HG02678 (cell line): Measurements from ENCODE around the gene ZSCAN5A.
"Not testable (repeated sequence)": the region's sequence is repeated elsewhere in the genome, so short reads cannot be mapped to it uniquely, and the experiment has no call there.

Source experiments
- ATAC-seq: cut with Tn5 transposase; IDR thresholded peaks from one replicate; pipeline ENCODE4 v1.9.1; 2021; ENCODE audit warnings: mild to moderate bottlenecking, moderate library complexity; ENCODE audit not compliant: unreplicated experiment

The ZSCAN5A gene

DNA sequence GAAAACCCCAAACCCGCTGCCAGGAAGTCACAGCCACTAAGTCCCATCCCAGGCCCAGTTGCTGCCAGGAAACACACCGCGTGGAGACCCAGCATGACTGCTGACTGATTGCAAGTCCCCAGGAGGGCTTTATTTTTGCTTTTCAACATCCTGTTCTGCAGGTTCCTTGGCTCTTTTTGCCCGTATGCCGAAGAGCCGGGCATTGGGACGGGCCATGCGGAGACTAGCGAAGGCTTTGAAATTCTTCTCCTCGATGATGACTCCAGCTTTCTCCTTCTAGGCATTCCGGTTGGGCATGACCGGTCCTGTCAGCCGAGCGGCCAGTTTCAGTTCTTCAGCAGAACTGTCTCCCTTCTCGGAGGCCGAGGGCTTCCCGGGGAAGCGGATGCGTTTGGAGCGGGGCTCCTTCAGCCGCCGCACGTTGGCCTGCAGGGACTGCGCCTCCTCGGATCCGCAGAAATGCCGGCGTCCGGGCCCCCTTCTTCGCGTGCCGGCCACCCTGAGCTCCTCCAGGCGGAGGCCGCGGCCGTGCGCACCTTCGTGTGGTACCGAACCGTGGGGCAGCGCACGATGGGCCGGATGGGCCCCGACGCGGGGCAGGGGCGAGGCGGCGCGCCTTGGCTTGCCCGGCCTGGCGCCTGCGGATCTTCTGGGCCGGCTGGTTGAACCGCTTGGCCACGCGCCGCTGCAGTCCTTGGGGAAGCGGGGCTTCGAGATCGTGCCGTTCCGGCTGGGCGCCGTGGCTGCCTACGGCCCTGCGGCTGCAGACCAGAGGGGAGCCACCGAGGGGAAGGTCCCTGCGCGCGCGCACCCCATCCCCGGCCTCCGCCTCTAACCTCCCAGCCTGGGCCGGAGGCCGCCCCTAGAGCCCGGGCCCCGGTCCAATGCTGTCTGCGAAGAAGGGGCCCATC, 97.3 kb downstream of the ZSCAN5A start:
- no peak for ATAC-seq

DNA sequence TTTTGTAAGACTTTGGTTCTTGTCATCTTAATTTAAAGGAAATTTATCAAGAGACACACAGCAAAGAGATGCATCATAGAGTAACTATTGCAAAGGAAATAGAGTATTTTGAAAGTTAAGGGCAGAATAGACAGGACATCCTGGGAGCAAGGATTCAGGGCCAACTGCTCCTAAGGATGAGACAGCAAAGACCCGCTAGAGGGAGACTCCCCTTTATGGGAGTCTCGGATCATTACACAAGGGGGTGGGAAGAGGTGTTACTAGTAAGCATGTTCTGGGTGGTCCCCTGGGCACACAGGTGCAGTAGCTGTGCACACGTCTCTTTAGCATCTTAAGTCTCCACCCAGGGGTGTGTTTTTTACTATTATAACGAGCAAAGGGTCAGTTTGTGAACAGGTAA, 102.9 kb downstream of the ZSCAN5A start:
- no peak for ATAC-seq

DNA sequence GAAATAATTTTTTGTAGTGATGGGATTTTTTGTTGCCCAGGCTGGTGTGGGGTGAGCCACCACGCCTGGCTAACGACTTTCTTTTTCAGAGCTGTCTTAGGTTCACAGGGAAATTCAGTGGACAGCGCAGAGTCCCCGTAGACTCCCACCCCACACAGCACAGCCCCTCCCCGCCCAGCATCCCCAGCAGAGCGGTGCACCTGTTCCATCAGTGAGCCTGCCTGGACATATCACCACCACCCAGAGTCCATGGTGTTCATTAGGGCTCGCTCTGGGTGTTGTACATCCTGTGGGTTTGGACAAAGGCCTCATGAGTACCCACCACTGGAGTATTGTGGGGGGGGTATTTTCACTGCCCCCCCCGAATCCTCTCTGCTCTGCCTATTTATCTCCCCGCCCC, 104.6 kb downstream of the ZSCAN5A start:
- not testable (repeated sequence) for ATAC-seq

DNA sequence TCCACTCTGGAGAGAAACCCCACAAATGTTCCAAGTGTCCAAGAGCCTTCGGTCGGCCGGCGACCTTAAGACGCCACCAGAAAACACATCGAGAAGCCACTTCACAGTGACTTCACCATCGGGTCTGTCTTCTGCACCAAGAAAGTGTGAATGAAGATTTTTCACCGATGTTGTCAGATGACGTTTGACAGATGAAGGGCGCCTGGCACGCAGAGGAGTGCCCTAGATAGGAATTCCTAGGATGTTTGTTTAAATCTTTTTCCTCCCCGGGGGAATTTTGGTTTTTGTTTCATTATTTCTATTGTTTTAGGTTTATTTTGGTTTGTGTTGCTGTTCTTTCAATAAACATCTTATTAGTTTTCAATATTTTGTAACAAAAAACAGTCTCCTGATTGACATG, 105.5 kb downstream of the ZSCAN5A start:
- no peak for ATAC-seq

DNA sequence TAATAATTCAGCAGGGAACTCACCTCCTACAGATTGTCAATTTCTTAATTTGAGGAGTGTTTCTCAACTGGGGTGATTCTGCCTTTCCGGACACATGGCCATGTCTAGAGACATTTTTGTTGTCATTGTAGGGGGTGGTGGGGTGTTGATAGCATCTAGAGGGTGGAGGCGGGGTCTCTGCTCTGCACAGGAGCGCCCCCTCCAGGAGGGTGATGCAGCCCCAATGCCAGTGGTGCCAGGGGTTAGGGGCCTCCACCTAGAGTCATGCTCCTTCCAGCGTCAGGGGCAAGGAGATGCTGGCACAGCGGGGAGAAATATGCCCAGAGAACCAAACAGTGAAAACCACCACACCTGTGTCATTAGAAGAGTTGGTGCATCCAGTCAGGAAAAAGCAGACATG, 107.1 kb downstream of the ZSCAN5A start:
- not testable (repeated sequence) for ATAC-seq

DNA sequence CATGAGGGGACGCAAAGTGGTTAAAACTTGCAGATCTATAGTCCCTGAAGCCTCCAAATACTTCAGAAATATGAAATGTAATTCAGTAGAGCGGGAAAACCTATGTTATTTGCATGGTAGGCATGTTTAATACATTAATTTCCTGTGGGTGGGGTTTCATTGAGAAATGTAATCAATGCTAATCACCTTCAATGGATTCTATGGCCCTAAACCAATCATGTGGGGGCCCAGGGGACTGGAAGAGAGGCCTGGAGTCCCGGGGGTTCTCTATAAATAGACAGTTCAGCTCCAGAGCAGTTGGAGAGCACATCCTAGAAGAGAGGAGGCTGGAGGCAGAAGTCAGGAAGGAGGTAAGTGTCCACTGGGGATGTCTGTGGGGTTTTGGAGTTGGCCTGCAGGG, 112.7 kb downstream of the ZSCAN5A start, which contains the start of gene ZSCAN5C:
TSS of gene ZSCAN5C (plus strand) at position 301 of the 400 bp plus-strand sequence. CDS start 3,641 bp downstream, outside the sequence.
- ATAC-seq: no peak

DNA sequence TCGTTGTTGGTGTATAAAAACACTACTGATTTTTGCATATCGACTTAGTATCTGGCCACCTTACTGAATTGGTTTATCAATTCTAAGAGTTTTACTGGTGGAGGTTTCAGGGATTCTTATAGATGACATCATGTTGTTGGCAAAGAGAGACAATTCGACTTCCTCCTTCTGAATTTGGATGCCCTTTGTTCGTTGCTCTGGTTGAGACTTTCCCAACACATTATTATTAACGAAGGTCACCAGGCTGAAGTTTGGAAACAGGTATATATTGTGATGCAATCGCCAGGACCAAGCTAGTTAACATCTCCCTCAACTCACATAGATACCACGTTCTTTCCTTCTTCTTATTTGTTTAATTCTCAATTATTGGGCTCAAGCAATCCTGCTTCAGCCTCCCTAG, 115.0 kb downstream of the ZSCAN5A start:
- ATAC-seq: no peak

DNA sequence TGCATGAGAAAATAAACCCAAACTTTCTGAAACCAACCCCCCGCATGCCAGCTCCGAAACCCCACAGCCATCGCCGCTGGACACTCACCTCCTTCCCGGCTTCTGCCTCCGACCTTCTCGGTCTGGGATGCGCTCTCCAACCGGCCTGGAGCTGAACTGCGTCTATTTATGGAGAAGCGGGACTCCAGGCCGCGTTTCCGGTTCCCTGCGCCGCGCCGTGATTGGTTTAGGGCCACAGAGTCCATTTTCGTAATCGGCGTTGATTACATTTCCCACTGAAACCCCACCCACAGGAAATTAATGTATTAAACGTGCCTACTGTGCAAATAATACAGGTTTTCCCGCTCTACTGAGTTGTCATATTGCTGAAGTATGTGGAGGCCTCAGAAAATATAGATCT, 117.0 kb downstream of the ZSCAN5A start, which contains the start of gene ZSCAN5B:
TSS of gene ZSCAN5B (minus strand) at position 138 of the 400 bp plus-strand sequence. CDS start 4,731 bp downstream, outside the sequence.
- ATAC-seq: not testable (repeated sequence)

DNA sequence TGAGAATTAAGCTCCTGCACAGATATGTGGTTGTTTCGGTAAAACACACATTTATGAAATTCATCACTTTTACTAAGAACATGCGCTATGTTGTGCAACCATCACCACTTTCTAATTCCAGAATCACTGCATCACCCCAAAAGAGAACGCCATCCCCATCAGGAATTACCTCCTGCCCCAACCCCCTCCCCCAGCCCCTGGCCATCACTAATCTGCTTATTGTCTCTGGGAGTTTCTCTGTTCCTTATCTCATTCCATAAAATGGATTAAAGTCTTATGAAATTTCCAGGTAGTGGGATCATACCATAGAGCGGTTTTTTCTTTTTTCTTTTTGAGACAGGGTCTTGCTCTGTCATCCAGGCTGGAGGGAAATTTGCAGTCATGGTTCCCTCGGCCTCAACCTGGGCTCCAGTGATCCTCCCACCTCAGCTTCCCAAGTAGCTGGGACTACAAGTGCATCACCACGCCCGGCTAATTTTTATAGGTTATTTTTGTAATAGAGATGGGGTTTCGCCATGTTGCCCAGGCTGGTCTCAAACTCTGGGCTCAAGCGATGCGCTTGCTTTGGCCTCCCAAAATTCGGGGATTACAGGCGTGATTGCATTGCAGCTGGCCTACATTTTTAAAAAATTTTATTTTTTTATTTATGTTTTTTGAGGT, 120.5 kb downstream of the ZSCAN5A start:
- no peak for ATAC-seq

DNA sequence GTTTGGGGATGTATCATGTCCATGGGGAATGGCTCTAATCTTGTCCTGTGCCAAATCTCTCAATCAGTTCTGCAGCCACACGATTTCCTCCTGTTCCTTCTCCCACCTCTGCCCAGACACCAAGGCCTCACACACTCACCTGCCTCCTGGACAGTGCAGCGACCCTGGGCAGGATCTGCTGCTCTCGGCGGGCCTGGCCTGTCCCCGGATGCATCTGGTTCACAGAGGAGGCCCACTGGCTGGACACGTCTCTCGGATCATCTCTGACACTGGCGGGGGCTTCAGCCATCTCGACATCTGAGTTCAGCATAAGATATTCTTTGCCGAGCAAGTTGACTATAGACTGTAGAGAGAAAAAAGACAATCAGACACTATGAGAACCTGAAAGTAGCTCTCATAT, 122.9 kb downstream of the ZSCAN5A start:
- no peak for ATAC-seq

DNA sequence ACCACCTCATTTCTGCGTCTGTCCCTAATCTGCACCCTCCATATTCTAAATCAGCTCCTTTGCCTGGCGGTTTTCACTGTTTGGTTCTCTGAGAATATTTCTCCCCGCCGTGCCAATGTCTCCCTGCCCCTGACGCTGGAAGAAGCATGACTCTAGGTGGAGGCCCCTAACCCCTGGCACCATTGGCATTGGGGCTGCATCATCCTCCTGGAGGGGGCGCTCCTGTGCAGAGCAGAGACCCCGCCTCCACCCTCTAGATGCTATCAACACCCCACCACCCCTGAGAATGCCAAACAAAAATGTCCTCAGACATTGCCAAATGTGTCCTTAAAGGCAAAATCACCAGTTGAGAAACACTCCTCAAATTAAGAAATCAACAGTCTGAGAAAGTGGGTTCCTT, 123.5 kb downstream of the ZSCAN5A start:
- ATAC-seq: no peak

DNA sequence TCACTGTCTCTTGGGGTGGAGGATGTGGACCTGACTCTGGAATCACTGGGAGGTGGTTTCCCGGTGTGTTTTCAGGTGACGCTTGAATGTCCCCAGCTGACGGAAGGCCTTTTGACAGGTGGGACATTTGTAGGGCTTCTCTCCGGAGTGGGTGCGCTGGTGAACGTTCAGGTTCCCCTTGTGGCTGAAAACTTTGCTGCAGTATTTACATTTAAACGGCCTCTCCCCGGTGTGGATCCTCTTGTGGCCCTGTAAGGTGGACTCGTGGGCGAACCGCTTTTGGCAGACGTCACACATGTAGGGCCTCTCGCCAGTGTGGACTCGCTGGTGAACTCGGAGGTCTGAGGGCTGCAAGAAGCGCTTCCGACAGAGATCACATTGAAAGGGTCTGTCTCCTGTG, 124.9 kb downstream of the ZSCAN5A start:
- ATAC-seq: no peak

DNA sequence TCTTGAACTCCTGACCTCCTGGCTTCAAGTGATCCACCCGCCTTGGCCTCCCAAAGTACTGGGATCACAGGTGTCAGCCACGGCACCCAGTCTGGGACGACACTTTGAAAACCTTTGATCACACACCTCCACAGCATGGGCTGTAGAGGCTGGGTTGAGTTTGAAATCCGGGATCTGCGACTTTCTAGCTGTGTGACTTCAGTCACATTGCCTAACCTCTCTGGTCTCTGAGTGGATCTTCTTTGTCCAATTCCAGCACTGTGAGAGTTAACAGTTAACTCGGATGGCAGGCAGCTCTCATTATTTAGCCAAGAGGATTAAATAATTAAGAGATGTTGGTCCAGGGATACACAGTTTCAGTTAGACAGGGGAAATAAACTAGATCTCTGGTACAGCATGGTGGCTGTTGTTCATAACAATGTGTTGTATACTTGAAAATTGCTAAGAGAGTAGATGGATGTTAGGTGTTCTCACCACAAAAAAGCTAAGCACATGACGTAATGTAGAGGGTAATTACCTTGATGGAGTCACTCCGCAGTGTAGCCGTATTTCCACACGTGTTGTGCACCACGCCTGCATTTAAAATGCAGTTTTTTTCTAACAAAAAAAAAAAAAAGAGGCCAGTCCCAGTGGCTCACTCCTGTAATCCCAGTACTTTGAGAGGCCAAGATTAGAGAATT, 136.9 kb downstream of the ZSCAN5A start:
- no peak for ATAC-seq

DNA sequence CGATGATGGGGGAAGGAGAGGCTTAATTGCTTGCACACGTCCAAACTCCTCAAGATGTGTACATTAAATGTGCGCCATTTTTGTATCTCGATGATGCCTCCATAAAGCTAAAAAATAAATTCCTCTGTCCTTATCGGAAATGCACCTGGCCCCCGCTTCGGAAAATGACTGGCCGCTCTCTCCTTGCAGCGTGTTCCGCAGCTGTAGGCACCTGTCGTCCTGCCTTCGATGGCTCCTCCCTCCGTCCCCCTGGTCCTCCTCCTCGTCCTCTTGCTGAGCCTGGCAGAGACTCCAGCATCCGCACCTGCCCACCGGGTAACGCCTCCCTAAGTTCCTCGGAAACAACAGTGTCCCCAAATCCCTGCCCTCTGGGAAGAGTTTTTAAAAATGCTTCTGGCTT, 137.8 kb downstream of the ZSCAN5A start:
- no peak for ATAC-seq

DNA sequence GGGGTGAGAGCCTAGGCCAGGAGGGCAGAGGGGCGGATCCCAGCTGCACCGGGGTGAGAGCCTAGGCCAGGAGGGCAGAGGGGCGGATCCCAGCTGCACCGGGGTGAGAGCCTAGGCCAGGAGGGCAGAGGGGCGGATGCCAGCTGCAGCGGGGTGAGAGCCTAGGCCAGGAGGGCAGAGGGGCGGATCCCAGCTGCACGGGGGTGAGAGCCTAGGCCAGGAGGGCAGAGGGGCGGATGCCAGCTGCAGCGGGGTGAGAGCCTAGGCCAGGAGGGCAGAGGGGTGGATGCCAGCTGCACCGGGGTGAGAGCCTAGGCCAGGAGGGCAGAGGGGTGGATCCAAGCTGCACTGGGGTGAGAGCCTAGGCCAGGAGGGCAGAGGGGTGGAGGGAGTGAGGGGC, 138.3 kb downstream of the ZSCAN5A start:
- ATAC-seq: not testable (repeated sequence)

DNA sequence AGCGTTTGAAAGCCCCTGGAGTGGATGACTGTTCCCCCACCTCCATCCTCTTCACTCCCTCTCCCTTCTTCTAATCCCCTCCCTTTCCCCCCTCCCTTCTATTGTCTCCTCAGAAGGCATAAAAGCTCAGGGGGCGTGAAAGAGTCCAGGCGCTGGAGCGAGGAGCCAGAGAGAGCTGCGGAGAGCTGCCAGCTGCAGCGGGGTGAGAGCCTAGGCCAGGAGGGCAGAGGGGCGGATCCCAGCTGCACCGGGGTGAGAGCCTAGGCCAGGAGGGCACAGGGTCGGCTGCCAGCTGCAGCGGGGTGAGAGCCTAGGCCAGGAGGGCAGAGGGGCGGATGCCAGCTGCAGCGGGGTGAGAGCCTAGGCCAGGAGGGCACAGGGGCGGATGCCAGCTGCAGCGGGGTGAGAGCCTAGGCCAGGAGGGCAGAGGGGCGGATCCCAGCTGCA, 138.8 kb downstream of the ZSCAN5A start, which contains the start of gene GALP:
TSS of gene GALP (plus strand) at position 148 of the 447 bp plus-strand sequence. CDS start 1,101 bp downstream, outside the sequence.
- ATAC-seq: not testable (repeated sequence)

DNA sequence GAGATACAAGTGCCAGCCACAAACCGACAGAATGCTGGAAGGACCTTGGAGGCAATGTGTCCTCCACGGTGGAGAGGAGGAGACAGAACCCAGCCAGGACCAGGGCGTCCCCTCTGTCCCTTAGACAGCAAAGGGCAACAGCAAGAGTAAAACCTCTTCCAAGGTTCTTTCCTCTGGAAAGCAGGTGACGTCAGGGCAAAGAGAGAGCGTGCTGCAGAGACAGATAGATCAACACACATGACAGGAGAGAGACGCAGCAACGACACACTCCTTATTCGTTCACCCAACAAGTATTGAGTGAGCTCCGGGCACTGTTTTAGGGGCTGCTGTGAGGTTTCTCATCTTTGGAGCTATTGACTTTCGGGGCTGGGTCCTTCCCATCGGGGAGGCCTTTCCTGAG, 140.1 kb downstream of the ZSCAN5A start:
- ATAC-seq: no peak

DNA sequence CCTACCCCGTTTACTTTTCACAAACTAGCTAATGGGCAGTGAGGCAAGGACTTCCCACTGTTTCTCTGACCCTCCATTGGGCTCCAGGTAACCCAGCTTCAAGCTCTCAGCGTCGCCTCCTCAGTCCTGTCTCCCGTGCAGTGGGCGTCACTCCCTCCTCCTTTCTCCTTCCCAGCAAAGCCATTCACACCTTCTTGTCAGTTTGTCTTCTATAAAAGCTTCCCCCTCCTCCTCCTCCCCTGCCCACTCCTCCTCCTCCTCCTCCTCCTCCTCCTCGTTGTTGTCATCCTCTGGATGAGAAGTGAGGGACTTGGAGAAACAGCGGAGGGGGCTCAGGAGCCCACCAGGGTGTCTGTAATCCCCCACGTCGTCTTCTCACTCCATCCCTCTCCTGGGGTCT, 140.6 kb downstream of the ZSCAN5A start:
- no peak for ATAC-seq
